H9 (cell line): ENCODE data around the gene KDM3A. TPM values are rescaled to one million over a fixed set of nuclear protein-coding genes. Genes with fewer than 3 reads are reported as not detected.

Source experiments
- DNase-seq: peaks from one replicate; pipeline ENCODE4 v3.0.0-alpha.2; 2017
- H2AFZ ChIP-seq: one replicate; pipeline ENCODE4 v1.6.1; 2013; ENCODE audit warnings: mild to moderate bottlenecking, low read length, control low read depth, moderate library complexity
- H2AK5ac ChIP-seq: 2 replicates; pipeline ENCODE4 v1.6.1; 2013; ENCODE audit warnings: low read length, control low read depth, mixed read lengths; ENCODE audit not compliant: insufficient read length
- H2BK120ac ChIP-seq: one replicate; pipeline ENCODE4 v1.6.1; 2013; ENCODE audit warnings: low read depth, mild to moderate bottlenecking, low read length, control low read depth, inconsistent platforms; ENCODE audit not compliant: poor library complexity, severe bottlenecking
- H2BK12ac ChIP-seq: 2 replicates; pipeline ENCODE4 v1.6.1; 2013; ENCODE audit warnings: low read length, control low read depth, mixed read lengths, low read depth; ENCODE audit not compliant: insufficient read length
- H2BK15ac ChIP-seq: 2 replicates; pipeline ENCODE4 v1.6.1; 2013; ENCODE audit warnings: low read depth, low read length, control low read depth
- H2BK20ac ChIP-seq: one replicate; pipeline ENCODE4 v1.6.1; 2013; ENCODE audit warnings: low read depth, mild to moderate bottlenecking, low read length, control low read depth, inconsistent platforms; ENCODE audit not compliant: poor library complexity, severe bottlenecking
- H2BK5ac ChIP-seq: 2 replicates; pipeline ENCODE4 v1.6.1; 2013; ENCODE audit warnings: low read length, control low read depth, mixed read lengths; ENCODE audit not compliant: insufficient read length
- H3K14ac ChIP-seq: 2 replicates; pipeline ENCODE4 v1.6.1; 2013; ENCODE audit warnings: low read length, control low read depth; ENCODE audit not compliant: insufficient read depth
- H3K18ac ChIP-seq: 2 replicates; pipeline ENCODE4 v1.6.1; 2013; ENCODE audit warnings: low read depth, mild to moderate bottlenecking, mixed read lengths, low read length, control low read depth; ENCODE audit not compliant: insufficient read length
- H3K23ac ChIP-seq: 2 replicates; pipeline ENCODE4 v1.6.1; 2013; ENCODE audit warnings: low read length, control low read depth, mixed read lengths, low read depth; ENCODE audit not compliant: insufficient read length
- H3K23me2 ChIP-seq: 2 replicates; pipeline ENCODE4 v1.6.1; 2013; ENCODE audit warnings: low read depth, mild to moderate bottlenecking, mixed read lengths, low read length, control low read depth; ENCODE audit not compliant: insufficient read length, poor library complexity, severe bottlenecking
- H3K27ac ChIP-seq: 2 replicates; pipeline ENCODE4 v1.5.1; 2013; ENCODE audit warnings: low read length, control low read depth, mixed read lengths, low read depth; ENCODE audit not compliant: insufficient read length
- H3K27me3 ChIP-seq: 2 replicates; pipeline ENCODE4 v1.6.1; 2013; ENCODE audit warnings: low read length, control low read depth, inconsistent platforms; ENCODE audit not compliant: insufficient read depth
- H3K4ac ChIP-seq: 2 replicates; pipeline ENCODE4 v1.6.1; 2013; ENCODE audit warnings: low read depth, mild to moderate bottlenecking, control low read depth, inconsistent platforms, low read length, moderate library complexity
- H3K4me1 ChIP-seq: 2 replicates; pipeline ENCODE4 v1.6.1; 2013; ENCODE audit warnings: low read length, control low read depth, inconsistent platforms; ENCODE audit not compliant: insufficient read depth
- H3K4me2 ChIP-seq: 2 replicates; pipeline ENCODE4 v1.6.1; 2013; ENCODE audit warnings: low read length, control low read depth, mixed read lengths; ENCODE audit not compliant: insufficient read length, insufficient read depth
- H3K56ac ChIP-seq: 2 replicates; pipeline ENCODE4 v1.6.1; 2013; ENCODE audit warnings: low read depth, mild to moderate bottlenecking, mixed read lengths, low read length, control low read depth; ENCODE audit not compliant: insufficient read length
- H3K79me1 ChIP-seq: 2 replicates; pipeline ENCODE4 v1.6.1; 2013; ENCODE audit warnings: low read depth, mild to moderate bottlenecking, moderate library complexity, low read length, control low read depth, inconsistent platforms; ENCODE audit not compliant: insufficient read depth, poor library complexity, severe bottlenecking
- H3K79me2 ChIP-seq: 2 replicates; pipeline ENCODE4 v1.6.1; 2013; ENCODE audit warnings: low read length, control low read depth, inconsistent platforms; ENCODE audit not compliant: insufficient read depth
- H3K9ac ChIP-seq: 2 replicates; pipeline ENCODE4 v1.6.1; 2013; ENCODE audit warnings: low read length, control low read depth, mixed read lengths; ENCODE audit not compliant: insufficient read length; ENCODE audit errors: extremely low read depth
- H3K9me3 ChIP-seq: one replicate; pipeline ENCODE4 v1.6.1; 2013; ENCODE audit warnings: low read depth, low read length, inconsistent platforms; ENCODE audit not compliant: control insufficient read depth
- H3T11ph ChIP-seq: one replicate; pipeline ENCODE4 v1.6.1; 2013; ENCODE audit warnings: mild to moderate bottlenecking, low read length, control low read depth, inconsistent platforms
- H4K20me1 ChIP-seq: one replicate; pipeline ENCODE4 v1.6.1; 2013; ENCODE audit not compliant: control insufficient read depth, insufficient read length, insufficient read depth
- H4K5ac ChIP-seq: 2 replicates; pipeline ENCODE4 v1.6.1; 2013; ENCODE audit warnings: low read depth, mild to moderate bottlenecking, mixed read lengths, low read length, control low read depth; ENCODE audit not compliant: insufficient read length
- H4K8ac ChIP-seq: replicated peaks from 2 replicates; pipeline ENCODE4 v1.6.1; 2013; ENCODE audit warnings: low read length, control low read depth, mixed read lengths, low read depth; ENCODE audit not compliant: insufficient read length
- H4K91ac ChIP-seq: 2 replicates; pipeline ENCODE4 v1.6.1; 2013; ENCODE audit warnings: low read depth, mild to moderate bottlenecking, moderate library complexity, mixed read lengths, low read length, control low read depth; ENCODE audit not compliant: insufficient read length
- H3K27ac Mint-ChIP-seq, 3 experiments: 2 replicates in 2 of 3; 3 replicates in 1 of 3; pipeline ENCODE4 v1.8.0; 2020 to 2021; ENCODE audit warnings: mixed read lengths in 3 of 3, mild to moderate bottlenecking in 1 of 3, moderate library complexity in 1 of 3
- H3K27me3 Mint-ChIP-seq: 2 replicates; pipeline ENCODE4 v1.8.0; 2021; ENCODE audit warnings: low read depth, mild to moderate bottlenecking, moderate library complexity, mixed read lengths
- H3K36me3 Mint-ChIP-seq, 3 experiments: 2 replicates in 2 of 3; 3 replicates in 1 of 3; pipeline ENCODE4 v1.8.0; 2020 to 2021; ENCODE audit warnings: low read depth in 3 of 3, mixed read lengths in 3 of 3; ENCODE audit not compliant: insufficient read depth in 1 of 3
- H3K4me1 Mint-ChIP-seq, 2 experiments: 2 replicates each; pipeline ENCODE4 v1.8.0; 2020; ENCODE audit warnings: mixed read lengths in 2 of 2
- H3K4me3 Mint-ChIP-seq, 2 experiments: 2 replicates in 1 of 2; 3 replicates in 1 of 2; pipeline ENCODE4 v1.8.0; 2020 to 2021; ENCODE audit warnings: mild to moderate bottlenecking in 2 of 2, mixed read lengths in 2 of 2, moderate library complexity in 1 of 2
- H3K9me3 Mint-ChIP-seq, 2 experiments: 2 replicates in 1 of 2; 3 replicates in 1 of 2; pipeline ENCODE4 v1.8.0; 2020; ENCODE audit warnings: mild to moderate bottlenecking in 2 of 2, mixed read lengths in 2 of 2, moderate library complexity in 1 of 2
- CTCF ChIP-seq: fragments of 200-600 bp; sonication (generic); conservative IDR thresholded peaks from 3 replicates; pipeline ENCODE4 v1.8.0; 2021; ENCODE audit warnings: antibody characterized with exemption, mild to moderate bottlenecking
- WGBS: extraction: QIAGEN DNeasy Blood & Tissue Kit; methylation state at CpG from one replicate; pipeline ENCODE4 v1.1.7; 2013; ENCODE audit warnings: missing lambda C conversion rate, low lambda C conversion rate, mixed read lengths; ENCODE audit not compliant: insufficient read length; ENCODE audit errors: extremely low coverage; 5-methylcytosine and 5-hydroxymethylcytosine counted together
- total RNA-seq: library from RNA; stranded (reverse); gene quantifications from 2 replicates; pipeline ENCODE4 v1.2.1, GENCODE V29; 2021

KDM3A gene
- total RNA-seq, 1 experiment from 2014 or later = 28.1 TPM

GRCh38 chr2:86489542-86489941 lies 48.4 kb downstream of the KDM3A start:
- H3K79me1 ChIP-seq = no peaks in the 10 kb centered on the region
- Mint-ChIP-seq H3K4me3 (no peak overlapping the region), H3K4me1 (no peaks in the 10 kb centered on the region), H3K27ac (no peak overlapping the region), H3K9me3 (no peaks in the 10 kb centered on the region), H3K36me3 (peaks cover 49 to 92% (median 88%) of the 10 kb centered on the region in 3 experiments), H3K27me3 (no peaks in the 10 kb centered on the region)
- H3K4me2 ChIP-seq = no peak overlapping the region
- no peak overlapping the region for H2BK20ac ChIP-seq
- H4K8ac ChIP-seq = no peak overlapping the region
- TF ChIP-seq CTCF = no peak
- no peak overlapping the region for H2AFZ ChIP-seq
- H3K9ac ChIP-seq = no peak overlapping the region
- H3K23me2 ChIP-seq = no peaks in the 10 kb centered on the region
- no peak overlapping the region for H3K4ac ChIP-seq
- H3K18ac ChIP-seq = no peak overlapping the region
- H3K56ac ChIP-seq = no peak overlapping the region
- no peaks in the 10 kb centered on the region for H3K9me3 ChIP-seq
- no peak overlapping the region for H4K5ac ChIP-seq
- H2BK12ac ChIP-seq = no peak overlapping the region
- H3K4me1 ChIP-seq = no peaks in the 10 kb centered on the region
- no peak for DNase-seq
- no peak overlapping the region for H2AK5ac ChIP-seq
- H4K20me1 ChIP-seq = no peaks in the 10 kb centered on the region
- no CpG with 5 or more reads among the region's 3 CpGs for WGBS
- no peak overlapping the region for H3K27ac ChIP-seq
- H4K91ac ChIP-seq = no peak overlapping the region
- no peak overlapping the region for H2BK120ac ChIP-seq
- H3K79me2 ChIP-seq = no peaks in the 10 kb centered on the region
- H2BK5ac ChIP-seq = no peak overlapping the region
- H3K27me3 ChIP-seq = no peaks in the 10 kb centered on the region
- no peak overlapping the region for H3K23ac ChIP-seq
- H3K14ac ChIP-seq = no peak overlapping the region
- no peak overlapping the region for H3T11ph ChIP-seq
- H2BK15ac ChIP-seq = no peak overlapping the region
